ENCODE results near the gene BSG.
"Not testable (repeated sequence)": the region's sequence is repeated elsewhere in the genome, so short reads cannot be mapped to it uniquely, and the experiment has no call there.

The BSG gene

GRCh38 chr19:621191-621590 lies 48.8 kb downstream of the BSG start:
- not testable (repeated sequence) for DNase-seq

- no peak for DNase-seq
Observed at GRCh38 chr19:621819-622218, 49.4 kb downstream of the BSG start.

- DNase-seq: no peak
Observed at GRCh38 chr19:622666-623065, 50.3 kb downstream of the BSG start.

GRCh38 chr19:623175-623916 lies 51.0 kb downstream of the BSG start:
- no peak for DNase-seq

GRCh38 chr19:623974-624373 lies 51.6 kb downstream of the BSG start:
- DNase-seq: no peak

- DNase-seq: no peak
Observed at GRCh38 chr19:624433-625109, 52.2 kb downstream of the BSG start.

- DNase-seq: no peak
Observed at GRCh38 chr19:625257-625656, 52.9 kb downstream of the BSG start.

- DNase-seq: not testable (repeated sequence)
Observed at GRCh38 chr19:626566-626965, 54.2 kb downstream of the BSG start.

- DNase-seq: no peak
Observed at GRCh38 chr19:628168-628567, 55.8 kb downstream of the BSG start.

- DNase-seq: not testable (repeated sequence)
Observed at GRCh38 chr19:629515-629914, 57.1 kb downstream of the BSG start.

GRCh38 chr19:629961-630714 lies 57.7 kb downstream of the BSG start:
- DNase-seq: no peak

GRCh38 chr19:632579-633067 lies 60.2 kb downstream of the BSG start:
- no peak for DNase-seq
